Naive thymus-derived CD4-positive, alpha-beta T cell (primary cell): Measurements from ENCODE around the gene ARID5B. TPM values are rescaled to one million over a fixed set of nuclear protein-coding genes. Genes with fewer than 3 reads are reported as not detected.

ENCODE experiments used
- ATAC-seq: fragments of 150-1000 bp; cut with Tn5 transposase; 2 replicates; pipeline ENCODE4 v1.10.0; 2021; ENCODE audit warnings: mild to moderate bottlenecking, moderate library complexity
- CTCF ChIA-PET: fragments of 350-600 bp; sonication (Branson Sonifier 250); formaldehyde crosslinking; loops from one replicate; lab custom pipeline; 2021; ENCODE audit warnings: antibody characterized with exemption; lab: Charles Lee
- POLR2A ChIA-PET: fragments of 350-600 bp; sonication (Branson Sonifier 250); formaldehyde crosslinking; loops from one replicate; lab custom pipeline; 2021; ENCODE audit warnings: antibody characterized with exemption, inconsistent platforms; lab: Charles Lee
- DNase-seq, 9 donors: peaks; one replicate each; pipeline versions ENCODE4 v3.0.0 to v3.0.0-alpha.2; 2020 to 2022; ENCODE audit warnings: mixed read lengths in 1 of 9
- H3K27ac ChIP-seq: one replicate; pipeline ENCODE4 v1.7.0; 2013; ENCODE audit warnings: mild to moderate bottlenecking, low read depth, low read length, moderate library complexity
- H3K27me3 ChIP-seq, 2 donors: one replicate each; pipeline ENCODE4 v1.7.0; 2013; ENCODE audit warnings: low read length in 2 of 2, mild to moderate bottlenecking in 2 of 2, moderate library complexity in 2 of 2; ENCODE audit not compliant: control insufficient read depth in 2 of 2, insufficient read depth in 2 of 2
- H3K36me3 ChIP-seq, 3 experiments: 1 replicate in 2 of 3; 2 replicates in 1 of 3; pipeline ENCODE4 v1.7.0; 2013; ENCODE audit warnings: low read length in 3 of 3, mild to moderate bottlenecking in 3 of 3, moderate library complexity in 1 of 3; ENCODE audit not compliant: insufficient read depth in 3 of 3, control insufficient read depth in 2 of 3
- H3K4me1 ChIP-seq, 2 donors: one replicate each; pipeline ENCODE4 v1.7.0; 2013; ENCODE audit warnings: low read length in 2 of 2, mild to moderate bottlenecking in 2 of 2, moderate library complexity in 1 of 2; ENCODE audit not compliant: control insufficient read depth in 2 of 2, insufficient read depth in 2 of 2
- H3K4me3 ChIP-seq: 2 replicates; pipeline ENCODE4 v1.7.0; 2013; ENCODE audit warnings: mild to moderate bottlenecking, low read length
- H3K9me3 ChIP-seq, 3 experiments: 1 replicate in 2 of 3; 2 replicates in 1 of 3; pipeline ENCODE4 v1.7.0; 2013; ENCODE audit warnings: low read length in 3 of 3; ENCODE audit not compliant: control insufficient read depth in 2 of 3
- H3K27ac Mint-ChIP-seq, 9 donors: one replicate each; pipeline ENCODE4 v1.8.0; 2020 to 2022; ENCODE audit warnings: mixed read lengths in 9 of 9, mild to moderate bottlenecking in 8 of 9, moderate library complexity in 5 of 9, inconsistent platforms in 2 of 9
- H3K27me3 Mint-ChIP-seq, 5 donors: one replicate each; pipeline ENCODE4 v1.8.0; 2021 to 2022; ENCODE audit warnings: mixed read lengths in 5 of 5, mild to moderate bottlenecking in 1 of 5
- H3K36me3 Mint-ChIP-seq, 5 donors: one replicate each; pipeline ENCODE4 v1.8.0; 2020 to 2022; ENCODE audit warnings: mixed read lengths in 5 of 5, mild to moderate bottlenecking in 3 of 5, inconsistent platforms in 1 of 5
- H3K4me1 Mint-ChIP-seq, 7 donors: one replicate each; pipeline ENCODE4 v1.8.0; 2020 to 2022; ENCODE audit warnings: mixed read lengths in 7 of 7, mild to moderate bottlenecking in 3 of 7, inconsistent platforms in 1 of 7
- H3K4me3 Mint-ChIP-seq, 10 donors: one replicate each; pipeline ENCODE4 v1.8.0; 2020 to 2022; ENCODE audit warnings: mild to moderate bottlenecking in 10 of 10, mixed read lengths in 10 of 10, moderate library complexity in 6 of 10, inconsistent platforms in 2 of 10
- H3K9me3 Mint-ChIP-seq, 11 donors: one replicate each; pipeline ENCODE4 v1.8.0; 2020 to 2022; ENCODE audit warnings: mixed read lengths in 11 of 11, mild to moderate bottlenecking in 4 of 11, inconsistent platforms in 1 of 11, moderate library complexity in 1 of 11
- intact Hi-C, 2 donors: fragments of 100-400 bp; cut with micrococcal nuclease; formaldehyde crosslinking; loops; one replicate each; pipeline ENCODE4 v1.15.1; 2023
- polyA plus RNA-seq, 2 donors: library from polyadenylated mRNA; unstranded; fragments of 300-500 nt; fragmentation: Illumina TruSeq; gene quantifications; one replicate each; pipeline ENCODE4 v1.2.3, GENCODE V29; 2021
- total RNA-seq, 6 experiments: library from RNA in 5 of 6; stranded (reverse) in 5 of 6; gene quantifications; 1 replicate in 5 of 6; 2 replicates in 1 of 6; pipeline ENCODE4 v1.2.3 and lab custom pipeline; 2021 to 2026

ARID5B gene
- total and polyA plus RNA-seq, 7 experiments from 2014 or later: 18.6 to 60.8 (median 47.4) TPM

DNA sequence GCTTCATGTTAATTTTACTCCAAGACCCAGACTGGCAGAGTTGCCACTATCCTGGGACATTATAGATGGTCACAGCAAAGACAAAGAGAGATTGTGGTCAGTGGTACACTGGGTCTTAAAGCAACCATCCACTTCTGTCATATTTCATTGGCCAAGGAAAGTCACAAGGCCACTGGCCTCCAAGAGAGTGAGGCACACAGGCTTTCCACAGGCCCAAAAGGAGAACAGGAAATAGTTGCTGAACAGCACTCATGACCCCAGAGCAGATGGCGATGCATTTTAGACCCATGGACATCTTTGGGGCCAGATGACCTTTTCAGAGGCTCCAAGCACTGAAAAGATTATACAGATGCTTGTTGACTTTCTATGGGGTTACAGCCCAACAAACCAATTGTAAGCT is 97.4 kb downstream of the ARID5B start:
- H3K4me3 Mint-ChIP-seq: no peak overlapping the region
- POLR2A ChIA-PET: no interaction called here
- peaks cover 0 to 25% (median 0%) of the 10 kb centered on the region in 3 experiments for H3K36me3 ChIP-seq

DNA sequence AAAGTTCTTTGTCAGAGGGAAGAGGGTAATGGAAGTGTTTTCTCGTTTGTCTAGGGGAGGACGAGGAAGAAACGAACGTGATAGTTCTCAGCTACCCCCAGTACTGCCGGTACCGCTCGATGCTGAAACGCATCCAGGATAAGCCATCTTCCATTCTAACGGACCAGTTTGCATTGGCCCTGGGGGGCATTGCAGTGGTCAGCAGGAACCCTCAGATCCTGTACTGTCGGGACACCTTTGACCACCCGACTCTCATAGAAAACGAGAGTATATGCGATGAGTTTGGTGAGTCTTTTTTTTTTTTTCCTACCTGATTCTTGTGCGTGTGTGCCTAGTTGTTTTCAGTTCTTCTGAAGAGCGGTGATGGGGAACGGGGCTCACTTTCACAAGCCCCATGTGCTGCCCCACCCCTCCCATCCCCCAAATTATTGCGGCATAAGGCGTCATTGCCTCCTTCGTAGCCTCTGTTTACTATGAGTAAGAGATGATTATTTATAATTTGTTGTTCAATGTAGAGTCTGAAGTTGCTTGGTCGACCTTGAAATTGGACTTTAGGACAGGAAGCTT is 98.6 kb downstream of the ARID5B start:
- H3K9me3 Mint-ChIP-seq: peaks cover 0 to 8% (median 0%) of the 10 kb centered on the region in 11 donors
- no peak overlapping the region for H3K4me3 ChIP-seq
- peaks cover 0 to 25% (median 0%) of the 10 kb centered on the region in 3 experiments for H3K36me3 ChIP-seq
- no peak overlapping the region for H3K27ac ChIP-seq
- ATAC-seq: peak; percentile 41
- POLR2A ChIA-PET: no interaction called here
- no peaks in the 10 kb centered on the region for H3K9me3 ChIP-seq
- CTCF ChIA-PET: no interaction called here
- H3K4me1 Mint-ChIP-seq: peaks cover 13 to 65% (median 49%) of the 10 kb centered on the region in 7 donors
- H3K27me3 Mint-ChIP-seq: no peaks in the 10 kb centered on the region
- H3K36me3 Mint-ChIP-seq: peaks cover 14 to 75% (median 62%) of the 10 kb centered on the region in 5 donors
- H3K27me3 ChIP-seq: no peaks in the 10 kb centered on the region
- H3K27ac Mint-ChIP-seq: peak overlapping the region in 3 of 9 donors; percentile 8 to 22 (median 21)
- intact Hi-C loops: no loop called here
- DNase-seq: no peak
- H3K4me1 ChIP-seq: peaks cover under 1% of the 10 kb centered on the region in 2 donors
- H3K4me3 Mint-ChIP-seq: no peak overlapping the region

More for the DNA sequence above, 97.4 kb downstream of the ARID5B start:
- Histone ChIP-seq H3K27ac (no peak overlapping the region), H3K9me3 (no peaks in the 10 kb centered on the region), H3K27me3 (no peaks in the 10 kb centered on the region), H3K4me3 (no peak overlapping the region), H3K4me1 (peaks cover 11 to 12% of the 10 kb centered on the region in 2 donors)
- peaks cover 0 to 6% (median 0%) of the 10 kb centered on the region in 11 donors for H3K9me3 Mint-ChIP-seq
- H3K27ac Mint-ChIP-seq: peak overlapping the region in 3 of 9 donors; percentile 16 to 56 (median 34)
- peaks cover 14 to 64% (median 58%) of the 10 kb centered on the region in 5 donors for H3K36me3 Mint-ChIP-seq
- CTCF ChIA-PET: interaction anchor here (0.9 kb wide), 1 partner anchor 26 kb away, joined by 3 read pairs; no protein-coding TSS in a partner anchor
- ATAC-seq: no peak
- H3K4me1 Mint-ChIP-seq: peaks cover 19 to 66% (median 50%) of the 10 kb centered on the region in 7 donors
- intact Hi-C loops: no loop called here
- H3K27me3 Mint-ChIP-seq: no peaks in the 10 kb centered on the region
- DNase-seq: no peak

DNA sequence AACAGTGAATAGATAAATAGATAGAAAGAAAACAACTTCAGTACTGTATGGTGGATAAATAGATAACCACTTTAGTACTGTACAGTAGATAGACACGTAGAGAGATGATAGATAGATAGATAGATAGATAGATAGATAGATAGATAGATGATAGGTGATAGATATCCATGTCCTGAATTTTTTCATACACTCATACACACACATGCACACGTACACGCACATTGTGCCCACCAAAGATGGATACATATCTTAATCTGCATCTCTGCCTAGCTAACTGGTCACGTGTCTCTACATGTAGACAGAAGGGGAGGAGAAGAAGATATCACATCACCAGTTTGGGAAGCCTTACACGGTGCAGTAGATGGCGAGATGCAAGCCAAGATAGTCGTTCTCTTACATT is 99.2 kb downstream of the ARID5B start:
- H3K27me3 Mint-ChIP-seq: no peaks in the 10 kb centered on the region
- peak overlapping the region in 3 of 9 donors; percentile 8 to 65 (median 10) for H3K27ac Mint-ChIP-seq
- H3K4me3 ChIP-seq: no peak overlapping the region
- peaks cover 18 to 76% (median 68%) of the 10 kb centered on the region in 5 donors for H3K36me3 Mint-ChIP-seq
- H3K9me3 ChIP-seq: no peaks in the 10 kb centered on the region
- no peaks in the 10 kb centered on the region for H3K4me1 ChIP-seq
- intact Hi-C loops: no loop called here
- peaks cover 0 to 9% (median 0%) of the 10 kb centered on the region in 11 donors for H3K9me3 Mint-ChIP-seq
- ChIA-PET POLR2A (interaction anchor here (0.6 kb wide), 1 partner anchor 7 kb away, joined by 3 read pairs; no protein-coding TSS in a partner anchor), CTCF (no interaction called here)
- DNase-seq (no peak), ATAC-seq (no peak)
- H3K4me3 Mint-ChIP-seq: peak overlapping the region in 1 of 10 donors; percentile 52
- H3K36me3 ChIP-seq: peaks cover 0 to 25% (median 0%) of the 10 kb centered on the region in 3 experiments
- no peak overlapping the region for H3K27ac ChIP-seq
- H3K27me3 ChIP-seq: no peaks in the 10 kb centered on the region
- peaks cover 19 to 65% (median 49%) of the 10 kb centered on the region in 7 donors for H3K4me1 Mint-ChIP-seq

DNA sequence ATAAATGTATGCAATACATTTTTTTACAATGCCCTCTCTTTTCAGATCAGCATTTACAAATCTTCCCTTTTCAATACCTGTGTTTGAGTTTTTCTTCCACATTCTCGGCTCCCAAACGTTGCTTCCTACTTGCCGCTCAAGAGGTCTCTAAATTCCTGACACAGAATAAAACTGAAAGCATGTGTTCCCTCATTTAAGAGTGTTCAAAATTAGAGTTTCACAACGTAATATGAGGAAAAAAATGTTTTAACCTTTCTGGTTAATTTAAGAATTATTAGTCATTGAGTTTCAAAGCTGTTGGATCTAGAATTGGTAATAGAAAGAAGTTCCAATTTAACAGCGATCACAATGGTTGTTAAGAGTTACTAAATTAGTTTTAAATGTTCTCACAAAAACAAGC is 100.4 kb downstream of the ARID5B start:
- peak overlapping the region in 3 of 9 donors; percentile 10 to 53 (median 15) for H3K27ac Mint-ChIP-seq
- Histone ChIP-seq H3K4me3 (no peak overlapping the region), H3K27me3 (no peaks in the 10 kb centered on the region), H3K9me3 (no peaks in the 10 kb centered on the region), H3K36me3 (peaks cover 0 to 28% (median 0%) of the 10 kb centered on the region in 3 experiments), H3K4me1 (no peaks in the 10 kb centered on the region), H3K27ac (no peak overlapping the region)
- DNase-seq: no peak
- H3K9me3 Mint-ChIP-seq: peaks cover 0 to 12% (median 0%) of the 10 kb centered on the region in 11 donors
- ATAC-seq: no peak
- peaks cover 18 to 83% (median 71%) of the 10 kb centered on the region in 5 donors for H3K36me3 Mint-ChIP-seq
- peak overlapping the region in 1 of 10 donors; percentile 52 for H3K4me3 Mint-ChIP-seq
- peaks cover 24 to 72% (median 51%) of the 10 kb centered on the region in 7 donors for H3K4me1 Mint-ChIP-seq
- ChIA-PET CTCF (no interaction called here), POLR2A (no interaction called here)
- H3K27me3 Mint-ChIP-seq: no peaks in the 10 kb centered on the region
- intact Hi-C loops: loop anchor here in 1 of 2 donors (2.0 kb wide), 1 partner anchor 15 kb away; no protein-coding TSS in a partner anchor

DNA sequence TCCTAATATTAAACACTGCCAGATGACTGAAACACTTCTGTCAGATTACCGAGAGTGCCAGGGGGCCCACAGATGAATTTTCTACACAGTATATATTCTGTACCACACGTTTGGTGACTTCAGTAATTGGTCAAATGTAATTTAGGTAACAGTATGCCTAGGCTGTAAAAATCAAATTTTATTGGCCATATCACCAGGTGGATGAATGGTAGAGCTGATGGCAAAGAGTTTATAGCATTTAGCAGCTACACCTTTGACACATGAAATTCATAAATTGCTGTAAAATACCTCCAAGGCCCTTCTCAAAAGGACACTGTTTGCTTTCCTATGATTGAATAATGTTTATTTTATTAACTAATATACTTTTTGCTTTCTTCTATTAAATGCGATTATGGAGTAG is 101.3 kb downstream of the ARID5B start:
- Mint-ChIP-seq H3K4me1 (peaks cover 24 to 73% (median 49%) of the 10 kb centered on the region in 7 donors), H3K27ac (peak overlapping the region in 2 of 9 donors; percentile 26 to 42), H3K36me3 (peaks cover 18 to 84% (median 74%) of the 10 kb centered on the region in 5 donors), H3K4me3 (no peak overlapping the region), H3K9me3 (peaks cover 0 to 12% (median 0%) of the 10 kb centered on the region in 11 donors), H3K27me3 (no peaks in the 10 kb centered on the region)
- Histone ChIP-seq H3K9me3 (no peaks in the 10 kb centered on the region), H3K27ac (no peak overlapping the region), H3K4me3 (no peak overlapping the region), H3K27me3 (no peaks in the 10 kb centered on the region), H3K36me3 (peaks cover 0 to 28% (median 0%) of the 10 kb centered on the region in 3 experiments), H3K4me1 (no peaks in the 10 kb centered on the region)
- intact Hi-C loops: loop anchor here in 1 of 2 donors (2.0 kb wide), 1 partner anchor 14 kb away; no protein-coding TSS in a partner anchor
- ChIA-PET CTCF (no interaction called here), POLR2A (no interaction called here)
- ATAC-seq (no peak), DNase-seq (no peak)

GRCh38 chr10:62004042-62004441 is 102.5 kb downstream of the ARID5B start:
- Histone ChIP-seq H3K27ac (no peak overlapping the region), H3K4me3 (no peak overlapping the region), H3K27me3 (no peaks in the 10 kb centered on the region), H3K36me3 (peaks cover 0 to 27% (median 0%) of the 10 kb centered on the region in 3 experiments), H3K9me3 (no peaks in the 10 kb centered on the region), H3K4me1 (no peaks in the 10 kb centered on the region)
- intact Hi-C loops: no loop called here
- H3K27me3 Mint-ChIP-seq: no peaks in the 10 kb centered on the region
- H3K27ac Mint-ChIP-seq: peak overlapping the region in 1 of 9 donors; percentile 6
- H3K4me3 Mint-ChIP-seq: no peak overlapping the region
- H3K36me3 Mint-ChIP-seq: peaks cover 16 to 83% (median 70%) of the 10 kb centered on the region in 5 donors
- H3K9me3 Mint-ChIP-seq: peaks cover 0 to 12% (median 0%) of the 10 kb centered on the region in 11 donors
- H3K4me1 Mint-ChIP-seq: peaks cover 23 to 83% (median 56%) of the 10 kb centered on the region in 7 donors
- no peak for ATAC-seq
- CTCF ChIA-PET: no interaction called here
- DNase-seq: no peak
- POLR2A ChIA-PET: no interaction called here
